ENCODE measurements around the gene NDUFV3. TPM values are rescaled to one million over a fixed set of nuclear protein-coding genes. Genes with fewer than 3 reads are reported as not detected.

Gene NDUFV3
- total RNA-seq: 10 to 100 TPM; 33.2 to 42.1 TPM

GRCh38 chr21:42892931-42893755 lies at the start of gene NDUFV3:
Gene NDUFV3, plus strand, starts transcription at chr21:42893309. Its CDS starts 25 bp downstream, at chr21:42893334.
- peak; percentile 100 for DNase-seq (ENCODE audit: low spot score)
- TF ChIP-seq POLR2AphosphoS5 (IDR thresholded peaks at IDR 0.05) (peak; percentile 98), POLR2A (IDR thresholded peaks at IDR 0.05) (peak; percentile 98), CTCF (IDR thresholded peaks at IDR 0.05) (peak in 2 of 4 experiments; percentile 34 to 58)
- WGBS: 2% methylated on average over 46 of the region's 87 CpGs
- Histone ChIP-seq H3K9me3 (no peaks in the 10 kb centered on the region), H3K36me3 (no peaks in the 10 kb centered on the region), H3K27me3 (replicated peaks; ENCODE audit: insufficient read depth) (no peaks in the 10 kb centered on the region), H3K27ac (peak within 1 kb of the TSS; percentile 93 to 97), H3K4me3 (peak within 1 kb of the TSS; percentile 85 to 92), H3K4me1 (replicated peaks) (no peaks in the 10 kb centered on the region)
- intact Hi-C loops (cut with DNase I): no loop called here

- no peaks in the 10 kb centered on the region for H3K4me1 ChIP-seq (replicated peaks)
- H3K4me3 ChIP-seq: no peak overlapping the region
- H3K36me3 ChIP-seq: no peaks in the 10 kb centered on the region
- WGBS: 68% methylated on average over 19 of the region's 22 CpGs
- H3K9me3 ChIP-seq: no peaks in the 10 kb centered on the region
- peak overlapping the region; percentile 17 to 48 for H3K27ac ChIP-seq
- TF ChIP-seq CTCF (IDR thresholded peaks at IDR 0.05) (no peak), POLR2A (IDR thresholded peaks at IDR 0.05) (no peak), POLR2AphosphoS5 (IDR thresholded peaks at IDR 0.05) (peak; percentile 50)
- intact Hi-C loops (cut with DNase I): no loop called here
- no peaks in the 10 kb centered on the region for H3K27me3 ChIP-seq (replicated peaks; ENCODE audit: insufficient read depth)
- DNase-seq (ENCODE audit: low spot score): peak; percentile 70
Measured at GRCh38 chr21:42844411-42845113, 48.5 kb upstream of the NDUFV3 start.

- Histone ChIP-seq H3K4me1 (replicated peaks) (no peaks in the 10 kb centered on the region), H3K4me3 (no peak overlapping the region), H3K27me3 (replicated peaks; ENCODE audit: insufficient read depth) (no peaks in the 10 kb centered on the region), H3K9me3 (no peaks in the 10 kb centered on the region), H3K36me3 (peaks cover 0 to 5% of the 10 kb centered on the region in 2 donors), H3K27ac (peak overlapping the region; percentile 17 to 48)
- WGBS: 74% methylated on average over 21 of the region's 21 CpGs
- DNase-seq (ENCODE audit: low spot score): peak; percentile 31
- TF ChIP-seq CTCF (IDR thresholded peaks at IDR 0.05) (no peak), POLR2AphosphoS5 (IDR thresholded peaks at IDR 0.05) (no peak), POLR2A (IDR thresholded peaks at IDR 0.05) (no peak)
- intact Hi-C loops (cut with DNase I): no loop called here
Measured at GRCh38 chr21:42845296-42845965, 47.7 kb upstream of the NDUFV3 start.

GRCh38 chr21:42846221-42846620 lies 46.9 kb upstream of the NDUFV3 start:
- TF ChIP-seq POLR2A (IDR thresholded peaks at IDR 0.05) (no peak), POLR2AphosphoS5 (IDR thresholded peaks at IDR 0.05) (no peak), CTCF (IDR thresholded peaks at IDR 0.05) (no peak)
- H3K27ac ChIP-seq: no peak overlapping the region
- H3K9me3 ChIP-seq: no peaks in the 10 kb centered on the region
- H3K27me3 ChIP-seq (replicated peaks; ENCODE audit: insufficient read depth): no peaks in the 10 kb centered on the region
- H3K4me3 ChIP-seq: no peak overlapping the region
- no peaks in the 10 kb centered on the region for H3K4me1 ChIP-seq (replicated peaks)
- DNase-seq (ENCODE audit: low spot score): no peak
- peaks cover 0 to 5% of the 10 kb centered on the region in 2 donors for H3K36me3 ChIP-seq
- intact Hi-C loops (cut with DNase I): no loop called here
- 93% methylated on average over 10 of the region's 10 CpGs for WGBS
